ENCODE measurements around the gene ME3.
"Not testable (repeated sequence)": the region's sequence is repeated elsewhere in the genome, so short reads cannot be mapped to it uniquely, and the experiment has no call there.

ME3 gene

GRCh38 chr11:86537541-86538222, 134.7 kb downstream of the ME3 start:
- DNase-seq (ENCODE audit: low read depth) = no peak
- TF ChIP-seq CTCF (IDR thresholded peaks at IDR 0.05; ENCODE audit: insufficient read depth, low read depth, low read length, missing control alignments) = no peak
- no peak overlapping the region for H3K4me3 ChIP-seq (ENCODE audit: low read depth, low read length)

GRCh38 chr11:86535773-86536172, 136.6 kb downstream of the ME3 start:
- no peak overlapping the region for H3K4me3 ChIP-seq (ENCODE audit: low read depth, low read length)
- no peak for TF ChIP-seq CTCF (IDR thresholded peaks at IDR 0.05; ENCODE audit: insufficient read depth, low read depth, low read length, missing control alignments)
- no peak for DNase-seq (ENCODE audit: low read depth)

GRCh38 chr11:86524620-86525352, 147.6 kb downstream of the ME3 start:
- no peak for TF ChIP-seq CTCF (IDR thresholded peaks at IDR 0.05; ENCODE audit: insufficient read depth, low read depth, low read length, missing control alignments)
- no peak overlapping the region for H3K4me3 ChIP-seq (ENCODE audit: low read depth, low read length)
- no peak for DNase-seq (ENCODE audit: low read depth)

- H3K4me3 ChIP-seq (ENCODE audit: low read depth, low read length) = no peak overlapping the region
- TF ChIP-seq CTCF (IDR thresholded peaks at IDR 0.05; ENCODE audit: insufficient read depth, low read depth, low read length, missing control alignments) = no peak
- DNase-seq (ENCODE audit: low read depth) = no peak
Observed at GRCh38 chr11:86523738-86524619, 148.4 kb downstream of the ME3 start.

- DNase-seq (ENCODE audit: low read depth); H3K4me3 ChIP-seq (ENCODE audit: low read depth, low read length): not testable (repeated sequence)
Observed at GRCh38 chr11:86522512-86522911, 149.9 kb downstream of the ME3 start.

- no peak for TF ChIP-seq CTCF (IDR thresholded peaks at IDR 0.05; ENCODE audit: insufficient read depth, low read depth, low read length, missing control alignments)
- H3K4me3 ChIP-seq (ENCODE audit: low read depth, low read length) = no peak overlapping the region
- no peak for DNase-seq (ENCODE audit: low read depth)
Observed at GRCh38 chr11:86519064-86519911, 153.1 kb downstream of the ME3 start.

All from GM12865 (cell line).